GM18951 (cell line): Measurements from ENCODE around the gene RUNX2.

ENCODE experiments used
- POLR2A ChIP-seq: IDR thresholded peaks from 4 replicates; pipeline ENCODE4 v1.6.1; 2011; ENCODE audit warnings: mild to moderate bottlenecking; ENCODE audit not compliant: insufficient read length, insufficient read depth; ENCODE audit errors: extremely low read depth
- in situ Hi-C: fragments of 300-500 bp; cut with MboI; formaldehyde crosslinking; loops from one replicate; pipeline ENCODE4 v1.12.0; 2022; ENCODE audit warnings: low sequenced_read_pairs, mixed read lengths, inconsistent platforms; ENCODE audit not compliant: unreplicated experiment

The RUNX2 gene

GRCh38 chr6:45400021-45400420 lies 71.9 kb downstream of the RUNX2 start:
- TF ChIP-seq POLR2A: no peak
- in situ Hi-C loops: no loop called here

DNA sequence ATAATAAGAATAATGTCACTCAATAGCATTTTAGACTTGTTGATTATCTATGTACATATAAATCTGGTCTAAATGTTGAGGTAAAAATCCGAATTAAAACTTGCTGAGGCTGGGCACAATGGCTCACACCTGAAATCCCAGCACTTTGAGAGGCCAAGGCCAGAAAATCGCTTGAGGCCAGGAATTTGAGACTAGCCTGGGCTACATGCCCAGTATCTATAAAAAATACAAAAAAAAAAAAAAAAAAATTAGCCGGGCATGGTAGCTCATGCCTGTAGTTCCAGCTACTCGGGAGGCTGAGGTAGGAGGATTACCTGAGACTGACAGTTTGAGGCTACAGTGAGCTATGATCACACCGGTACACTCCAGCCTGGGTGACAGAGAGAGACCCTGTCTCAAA lies 83.8 kb downstream of the RUNX2 start:
- no peak for TF ChIP-seq POLR2A
- in situ Hi-C loops: no loop called here

DNA sequence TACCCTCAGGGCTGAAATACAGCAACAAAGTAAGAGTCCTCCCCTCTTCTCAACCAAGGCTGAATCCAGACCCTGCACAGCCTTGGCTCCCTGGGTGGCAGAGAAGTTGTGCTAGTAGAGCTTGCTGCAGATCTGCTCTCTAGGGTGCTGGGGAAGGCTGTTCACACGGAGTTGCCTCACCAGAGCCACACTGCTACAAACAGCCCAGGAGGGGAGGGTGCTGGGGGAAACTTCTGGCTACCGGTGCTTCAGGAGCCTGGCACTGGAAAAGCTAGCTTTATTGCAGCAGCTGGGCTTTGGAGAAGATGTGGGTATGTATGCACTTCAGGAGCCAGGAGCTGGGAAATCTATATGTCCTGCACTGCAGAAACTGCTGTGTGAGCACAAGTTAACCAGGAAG lies 87.2 kb downstream of the RUNX2 start:
- in situ Hi-C loops: no loop called here
- TF ChIP-seq POLR2A: no peak

DNA sequence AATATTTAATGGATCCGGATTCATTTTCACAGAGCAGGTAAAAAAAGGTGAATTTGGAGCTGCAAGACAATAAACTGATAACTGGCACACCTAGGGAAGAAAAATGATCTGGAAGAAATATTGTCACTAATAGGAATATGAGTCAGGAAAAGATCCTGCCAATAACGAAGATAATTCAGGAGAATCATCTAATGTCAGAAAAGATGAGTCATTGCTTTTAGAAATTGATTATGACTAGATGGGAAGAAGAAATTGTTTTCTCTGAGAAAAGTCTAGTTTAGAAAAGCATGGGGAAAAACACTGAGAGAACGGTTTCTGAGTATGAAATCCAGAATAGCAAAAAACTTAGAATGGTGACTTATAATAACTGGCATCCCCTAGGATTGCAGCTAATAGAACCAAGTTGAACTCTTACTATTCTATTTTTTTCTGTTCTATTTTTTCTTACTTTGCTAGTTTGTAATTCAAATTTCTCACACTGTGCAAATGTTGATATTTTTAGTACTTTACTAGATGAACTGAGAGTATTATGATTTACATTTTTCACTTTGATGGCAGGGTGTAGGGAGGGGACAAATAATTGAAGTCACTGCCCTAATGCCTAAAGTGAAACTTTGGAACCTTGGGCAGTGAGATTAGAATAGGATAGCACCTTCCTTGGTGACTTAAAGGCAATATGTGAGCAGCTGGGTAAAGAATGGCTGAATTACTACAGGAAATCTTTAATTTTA lies 87.8 kb downstream of the RUNX2 start:
- no peak for TF ChIP-seq POLR2A
- in situ Hi-C loops: no loop called here

- in situ Hi-C loops: no loop called here
- no peak for TF ChIP-seq POLR2A
Observed at GRCh38 chr6:45416700-45417099, 88.6 kb downstream of the RUNX2 start.

- in situ Hi-C loops: no loop called here
Observed at GRCh38 chr6:45417436-45417835, 89.3 kb downstream of the RUNX2 start.

GRCh38 chr6:45419571-45420082 lies 91.5 kb downstream of the RUNX2 start:
- in situ Hi-C loops: loop anchor here (10.0 kb wide), 2 partner anchors 295 to 765 kb away; no protein-coding TSS in a partner anchor
- no peak for TF ChIP-seq POLR2A

More at GRCh38 chr6:45417436-45417835, 89.3 kb downstream of the RUNX2 start:
- no peak for TF ChIP-seq POLR2A

GRCh38 chr6:45420083-45420908 lies 92.2 kb downstream of the RUNX2 start:
- in situ Hi-C loops: loop anchor here (10.0 kb wide), 2 partner anchors 295 to 765 kb away; no protein-coding TSS in a partner anchor
- TF ChIP-seq POLR2A: no peak

GRCh38 chr6:45420909-45421708 lies 93.0 kb downstream of the RUNX2 start:
- in situ Hi-C loops: loop anchor here (10.0 kb wide), 2 partner anchors 294 to 766 kb away; no protein-coding TSS in a partner anchor

GRCh38 chr6:45421709-45422502 lies 93.8 kb downstream of the RUNX2 start:
- no peak for TF ChIP-seq POLR2A
- in situ Hi-C loops: loop anchor here (10.0 kb wide), 2 partner anchors 293 to 767 kb away; no protein-coding TSS in a partner anchor

More at GRCh38 chr6:45420909-45421708, 93.0 kb downstream of the RUNX2 start:
- no peak for TF ChIP-seq POLR2A

GRCh38 chr6:45422503-45423110 lies 94.5 kb downstream of the RUNX2 start:
- in situ Hi-C loops: loop anchor here (10.0 kb wide), 2 partner anchors 292 to 768 kb away; no protein-coding TSS in a partner anchor
- TF ChIP-seq POLR2A: no peak
